GM19455 (cell line): Measurements from ENCODE around the gene CASP3.
"Not testable (repeated sequence)": the region's sequence is repeated elsewhere in the genome, so short reads cannot be mapped to it uniquely, and the experiment has no call there.

ENCODE experiments used
- ATAC-seq: cut with Tn5 transposase; IDR thresholded peaks from one replicate; pipeline ENCODE4 v1.9.1; 2021; ENCODE audit not compliant: unreplicated experiment

The CASP3 gene

GRCh38 chr4:184596617-184597185, 52.5 kb downstream of the CASP3 start:
- no peak for ATAC-seq

GRCh38 chr4:184596044-184596616, 53.1 kb downstream of the CASP3 start:
- no peak for ATAC-seq

GRCh38 chr4:184595430-184595829, 53.8 kb downstream of the CASP3 start:
- no peak for ATAC-seq

- ATAC-seq: no peak
Measured at GRCh38 chr4:184593461-184593860, 55.8 kb downstream of the CASP3 start.

GRCh38 chr4:184591747-184592270, 57.4 kb downstream of the CASP3 start:
- ATAC-seq: not testable (repeated sequence)

- no peak for ATAC-seq
Measured at GRCh38 chr4:184591070-184591677, 58.1 kb downstream of the CASP3 start.

DNA sequence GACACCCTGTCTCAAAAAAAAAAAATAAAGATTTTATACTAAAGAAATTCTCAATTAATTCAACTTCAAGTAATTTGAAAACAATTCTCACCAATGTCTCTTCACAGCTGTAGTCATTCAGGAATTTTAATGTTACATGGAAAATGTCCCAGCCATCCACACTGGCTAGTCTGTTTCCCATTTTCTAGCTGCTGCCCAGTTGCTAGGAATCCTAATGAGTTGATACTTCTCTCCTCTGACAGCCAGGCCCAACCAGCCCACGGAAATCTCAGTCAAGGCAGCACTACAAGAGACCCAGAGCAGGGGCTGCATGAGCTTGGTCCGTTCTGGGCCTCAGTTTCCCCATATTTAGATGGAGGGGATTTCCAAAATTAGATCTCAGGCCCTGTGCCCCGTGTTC, 59.1 kb downstream of the CASP3 start:
- no peak for ATAC-seq

DNA sequence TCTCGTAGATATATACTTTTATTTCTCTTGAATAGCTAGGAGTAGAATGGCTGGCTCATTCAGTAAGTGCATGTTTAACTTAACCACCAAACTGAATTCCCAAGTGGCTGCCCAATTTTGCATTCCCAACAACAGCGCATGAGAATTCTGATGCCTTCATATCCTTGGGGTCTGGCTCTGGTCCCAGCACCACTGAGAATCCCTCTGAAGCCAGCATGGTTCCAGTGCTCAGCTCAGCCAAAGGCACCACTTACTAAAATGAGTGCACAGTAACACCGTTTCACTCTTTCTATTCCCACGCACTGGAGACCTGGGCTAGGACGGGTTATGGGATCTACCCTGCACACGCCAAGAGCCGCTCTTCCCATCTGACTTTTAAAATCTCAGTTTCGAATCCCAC, 60.4 kb downstream of the CASP3 start:
- no peak for ATAC-seq

GRCh38 chr4:184587701-184588100, 61.5 kb downstream of the CASP3 start:
- no peak for ATAC-seq

- ATAC-seq: no peak
Measured at GRCh38 chr4:184587221-184587620, 62.0 kb downstream of the CASP3 start.

- peak; percentile 39 for ATAC-seq
Measured at GRCh38 chr4:184583738-184584502, 65.3 kb downstream of the CASP3 start.
